Measurements from ENCODE around the gene COX7A2L.

COX7A2L gene

GRCh38 chr2:42367835-42368234, 6.8 kb upstream of the COX7A2L start:
- TF ChIP-seq, protein P1, sequence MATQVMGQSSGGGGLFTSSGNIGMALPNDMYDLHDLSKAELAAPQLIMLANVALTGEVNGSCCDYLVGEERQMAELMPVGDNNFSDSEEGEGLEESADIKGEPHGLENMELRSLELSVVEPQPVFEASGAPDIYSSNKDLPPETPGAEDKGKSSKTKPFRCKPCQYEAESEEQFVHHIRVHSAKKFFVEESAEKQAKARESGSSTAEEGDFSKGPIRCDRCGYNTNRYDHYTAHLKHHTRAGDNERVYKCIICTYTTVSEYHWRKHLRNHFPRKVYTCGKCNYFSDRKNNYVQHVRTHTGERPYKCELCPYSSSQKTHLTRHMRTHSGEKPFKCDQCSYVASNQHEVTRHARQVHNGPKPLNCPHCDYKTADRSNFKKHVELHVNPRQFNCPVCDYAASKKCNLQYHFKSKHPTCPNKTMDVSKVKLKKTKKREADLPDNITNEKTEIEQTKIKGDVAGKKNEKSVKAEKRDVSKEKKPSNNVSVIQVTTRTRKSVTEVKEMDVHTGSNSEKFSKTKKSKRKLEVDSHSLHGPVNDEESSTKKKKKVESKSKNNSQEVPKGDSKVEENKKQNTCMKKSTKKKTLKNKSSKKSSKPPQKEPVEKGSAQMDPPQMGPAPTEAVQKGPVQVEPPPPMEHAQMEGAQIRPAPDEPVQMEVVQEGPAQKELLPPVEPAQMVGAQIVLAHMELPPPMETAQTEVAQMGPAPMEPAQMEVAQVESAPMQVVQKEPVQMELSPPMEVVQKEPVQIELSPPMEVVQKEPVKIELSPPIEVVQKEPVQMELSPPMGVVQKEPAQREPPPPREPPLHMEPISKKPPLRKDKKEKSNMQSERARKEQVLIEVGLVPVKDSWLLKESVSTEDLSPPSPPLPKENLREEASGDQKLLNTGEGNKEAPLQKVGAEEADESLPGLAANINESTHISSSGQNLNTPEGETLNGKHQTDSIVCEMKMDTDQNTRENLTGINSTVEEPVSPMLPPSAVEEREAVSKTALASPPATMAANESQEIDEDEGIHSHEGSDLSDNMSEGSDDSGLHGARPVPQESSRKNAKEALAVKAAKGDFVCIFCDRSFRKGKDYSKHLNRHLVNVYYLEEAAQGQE (IDR thresholded peaks at IDR 0.05; ENCODE audit: low read depth): no peak
- TF ChIP-seq, protein P2, sequence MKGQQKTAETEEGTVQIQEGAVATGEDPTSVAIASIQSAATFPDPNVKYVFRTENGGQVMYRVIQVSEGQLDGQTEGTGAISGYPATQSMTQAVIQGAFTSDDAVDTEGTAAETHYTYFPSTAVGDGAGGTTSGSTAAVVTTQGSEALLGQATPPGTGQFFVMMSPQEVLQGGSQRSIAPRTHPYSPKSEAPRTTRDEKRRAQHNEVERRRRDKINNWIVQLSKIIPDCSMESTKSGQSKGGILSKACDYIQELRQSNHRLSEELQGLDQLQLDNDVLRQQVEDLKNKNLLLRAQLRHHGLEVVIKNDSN (IDR thresholded peaks at IDR 0.05): no peak
- TF ChIP-seq EP300 (IDR thresholded peaks at IDR 0.05; ENCODE audit: borderline replicate concordance) (no peak), MAX (IDR thresholded peaks at IDR 0.05) (no peak), CEBPB (IDR thresholded peaks at IDR 0.05) (no peak), CREB1 (IDR thresholded peaks at IDR 0.05; ENCODE audit: low read depth) (no peak), RAD21 (IDR thresholded peaks at IDR 0.05; ENCODE audit: low read depth) (no peak), FOXM1 (IDR thresholded peaks at IDR 0.05; ENCODE audit: borderline replicate concordance, low read depth) (no peak), EGR1 (IDR thresholded peaks at IDR 0.05) (no peak), ZBTB7A (IDR thresholded peaks at IDR 0.05; ENCODE audit: low read depth) (no peak), YY1 (IDR thresholded peaks at IDR 0.05; ENCODE audit: low read depth) (no peak), NFIC (IDR thresholded peaks at IDR 0.05) (no peak), TCF12 (IDR thresholded peaks at IDR 0.05; ENCODE audit: low read depth) (no peak), TEAD4 (IDR thresholded peaks at IDR 0.05) (no peak), TAF1 (IDR thresholded peaks at IDR 0.05; ENCODE audit: low read depth) (no peak)

DNA sequence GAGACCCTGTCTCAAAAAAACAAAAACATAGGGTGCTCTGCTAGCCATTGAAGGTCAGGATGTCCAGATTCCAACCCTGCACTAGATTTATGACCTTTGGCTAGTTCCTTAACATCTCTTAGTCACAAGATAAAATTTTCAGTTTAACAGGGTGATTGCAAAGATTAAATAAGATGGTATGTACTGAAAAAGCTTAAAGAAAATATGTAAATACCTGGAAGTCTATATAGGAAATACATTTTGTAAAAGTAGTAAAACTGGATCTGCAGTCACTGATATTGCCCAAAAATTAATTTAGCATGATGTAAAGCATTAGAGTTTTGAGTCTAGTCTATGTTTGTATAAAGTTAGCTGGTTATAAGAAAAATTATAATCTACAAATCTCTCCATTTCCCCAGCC, 5.4 kb upstream of the COX7A2L start:
- TF ChIP-seq CEBPB (IDR thresholded peaks at IDR 0.05) (no peak), NFIC (IDR thresholded peaks at IDR 0.05) (no peak), TCF12 (IDR thresholded peaks at IDR 0.05; ENCODE audit: low read depth) (no peak), RAD21 (IDR thresholded peaks at IDR 0.05; ENCODE audit: low read depth) (no peak), TEAD4 (IDR thresholded peaks at IDR 0.05) (no peak), EP300 (IDR thresholded peaks at IDR 0.05; ENCODE audit: borderline replicate concordance) (no peak), TAF1 (IDR thresholded peaks at IDR 0.05; ENCODE audit: low read depth) (no peak), ZBTB7A (IDR thresholded peaks at IDR 0.05; ENCODE audit: low read depth) (no peak), FOXM1 (IDR thresholded peaks at IDR 0.05; ENCODE audit: borderline replicate concordance, low read depth) (no peak), CREB1 (IDR thresholded peaks at IDR 0.05; ENCODE audit: low read depth) (no peak), EGR1 (IDR thresholded peaks at IDR 0.05) (no peak), MAX (IDR thresholded peaks at IDR 0.05) (no peak), YY1 (IDR thresholded peaks at IDR 0.05; ENCODE audit: low read depth) (no peak)
- TF ChIP-seq, protein P2 (IDR thresholded peaks at IDR 0.05): no peak
- TF ChIP-seq, protein P1 (IDR thresholded peaks at IDR 0.05; ENCODE audit: low read depth): no peak

GRCh38 chr2:42364658-42365057, 3.6 kb upstream of the COX7A2L start:
- TF ChIP-seq YY1 (IDR thresholded peaks at IDR 0.05; ENCODE audit: low read depth) (no peak), NFIC (IDR thresholded peaks at IDR 0.05) (no peak), CEBPB (IDR thresholded peaks at IDR 0.05) (no peak), RAD21 (IDR thresholded peaks at IDR 0.05; ENCODE audit: low read depth) (no peak), TEAD4 (IDR thresholded peaks at IDR 0.05) (no peak), TCF12 (IDR thresholded peaks at IDR 0.05; ENCODE audit: low read depth) (no peak), EP300 (IDR thresholded peaks at IDR 0.05; ENCODE audit: borderline replicate concordance) (no peak), CREB1 (IDR thresholded peaks at IDR 0.05; ENCODE audit: low read depth) (no peak), ZBTB7A (IDR thresholded peaks at IDR 0.05; ENCODE audit: low read depth) (no peak), TAF1 (IDR thresholded peaks at IDR 0.05; ENCODE audit: low read depth) (no peak), EGR1 (IDR thresholded peaks at IDR 0.05) (no peak), FOXM1 (IDR thresholded peaks at IDR 0.05; ENCODE audit: borderline replicate concordance, low read depth) (no peak), MAX (IDR thresholded peaks at IDR 0.05) (no peak)
- TF ChIP-seq, protein P1 (IDR thresholded peaks at IDR 0.05; ENCODE audit: low read depth): no peak
- TF ChIP-seq, protein P2 (IDR thresholded peaks at IDR 0.05): no peak

Measured in Ishikawa (cell line).